NT2/D1 (cell line): ENCODE results near the gene ADH6.
"Not testable (repeated sequence)": the region's sequence is repeated elsewhere in the genome, so short reads cannot be mapped to it uniquely, and the experiment has no call there.

Experiments used
- DNase-seq: peaks from one replicate; pipeline ENCODE4 v3.0.0-alpha.2; 2011; ENCODE audit warnings: low read depth, low spot score
- H3K27me3 ChIP-seq: 2 replicates; pipeline ENCODE4 v1.6.0; 2011; ENCODE audit warnings: mild to moderate bottlenecking; ENCODE audit not compliant: insufficient read length, insufficient read depth
- H3K36me3 ChIP-seq: 2 replicates; pipeline ENCODE4 v1.6.1; 2011; ENCODE audit warnings: mild to moderate bottlenecking, low read length, mixed read lengths; ENCODE audit not compliant: insufficient read depth, insufficient read length
- H3K4me1 ChIP-seq: 2 replicates; pipeline ENCODE4 v1.5.1; 2011; ENCODE audit not compliant: insufficient read depth, insufficient read length
- H3K4me3 ChIP-seq: 2 replicates; pipeline ENCODE4 v1.5.1; 2011; ENCODE audit warnings: low read depth; ENCODE audit not compliant: insufficient read length
- H3K9ac ChIP-seq: 2 replicates; pipeline ENCODE4 v1.6.0; 2011; ENCODE audit warnings: low read depth; ENCODE audit not compliant: insufficient read length
- H3K9me3 ChIP-seq: 2 replicates; pipeline ENCODE4 v1.5.1; 2011; ENCODE audit warnings: mild to moderate bottlenecking, low read length; ENCODE audit not compliant: insufficient read depth
- SUZ12 ChIP-seq: IDR thresholded peaks from 2 replicates; pipeline ENCODE4 v1.6.1; 2011; ENCODE audit not compliant: insufficient read length, insufficient read depth; ENCODE audit errors: extremely low read depth
- YY1 ChIP-seq: IDR thresholded peaks from 2 replicates; pipeline ENCODE4 v1.6.1; 2011; ENCODE audit not compliant: insufficient read length, insufficient read depth
- ZNF274 ChIP-seq: IDR thresholded peaks from 2 replicates; pipeline ENCODE4 v1.6.1; 2011; ENCODE audit warnings: mild to moderate bottlenecking, low read depth, low read length

Gene ADH6

GRCh38 chr4:99219072-99219471, at the start of gene ADH6:
Gene ADH6 (minus strand): TSS chr4:99219246. CDS start chr4:99219152, 94 bp downstream.
- no peak for DNase-seq
- H3K4me1 ChIP-seq, result no peaks in the 10 kb centered on the region
- no peak within 1 kb of the TSS for H3K9ac ChIP-seq
- no peak within 1 kb of the TSS for H3K4me3 ChIP-seq
- TF ChIP-seq YY1 (no peak), ZNF274 (no peak), SUZ12 (no peak)
- no peaks in the 10 kb centered on the region for H3K9me3 ChIP-seq
- no peaks in the 10 kb centered on the region for H3K27me3 ChIP-seq
- no peaks in the 10 kb centered on the region for H3K36me3 ChIP-seq

- H3K9ac ChIP-seq, result no peak overlapping the region
- no peaks in the 10 kb centered on the region for H3K9me3 ChIP-seq
- TF ChIP-seq ZNF274, result no peak
- TF ChIP-seq SUZ12, result no peak
- TF ChIP-seq YY1, result no peak
- no peaks in the 10 kb centered on the region for H3K36me3 ChIP-seq
- H3K4me3 ChIP-seq, result no peak overlapping the region
- no peaks in the 10 kb centered on the region for H3K27me3 ChIP-seq
- DNase-seq, result no peak
- no peaks in the 10 kb centered on the region for H3K4me1 ChIP-seq
These were observed 45.9 kb upstream of the ADH6 start for GRCh38 chr4:99264927-99265326.

GRCh38 chr4:99252746-99253145, 33.7 kb upstream of the ADH6 start:
- DNase-seq, result no peak
- H3K4me3 ChIP-seq, result no peak overlapping the region
- H3K9ac ChIP-seq, result no peak overlapping the region
- no peak for TF ChIP-seq ZNF274
- no peak for TF ChIP-seq SUZ12
- no peak for TF ChIP-seq YY1
- H3K9me3 ChIP-seq, result no peaks in the 10 kb centered on the region
- H3K27me3 ChIP-seq, result no peaks in the 10 kb centered on the region
- H3K4me1 ChIP-seq, result no peaks in the 10 kb centered on the region
- H3K36me3 ChIP-seq, result no peaks in the 10 kb centered on the region

GRCh38 chr4:99248714-99249113, 29.7 kb upstream of the ADH6 start:
- H3K9me3 ChIP-seq, result no peaks in the 10 kb centered on the region

GRCh38 chr4:99235955-99236354, 16.9 kb upstream of the ADH6 start:
- Histone ChIP-seq H3K27me3 (no peaks in the 10 kb centered on the region), H3K4me3 (no peak overlapping the region), H3K9ac (no peak overlapping the region), H3K36me3 (no peaks in the 10 kb centered on the region), H3K9me3 (no peaks in the 10 kb centered on the region), H3K4me1 (no peaks in the 10 kb centered on the region)
- no peak for DNase-seq
- TF ChIP-seq ZNF274 (no peak), YY1 (no peak), SUZ12 (no peak)

More at GRCh38 chr4:99248714-99249113, 29.7 kb upstream of the ADH6 start:
- DNase-seq, result no peak
- H3K9ac ChIP-seq, result no peak overlapping the region
- no peak overlapping the region for H3K4me3 ChIP-seq
- H3K4me1 ChIP-seq, result no peaks in the 10 kb centered on the region
- TF ChIP-seq SUZ12 (no peak), ZNF274 (no peak), YY1 (no peak)
- no peaks in the 10 kb centered on the region for H3K27me3 ChIP-seq
- H3K36me3 ChIP-seq, result no peaks in the 10 kb centered on the region

- Histone ChIP-seq H3K36me3 (no peaks in the 10 kb centered on the region), H3K4me3 (no peak overlapping the region), H3K27me3 (no peaks in the 10 kb centered on the region), H3K9ac (no peak overlapping the region), H3K9me3 (no peaks in the 10 kb centered on the region), H3K4me1 (no peaks in the 10 kb centered on the region)
- TF ChIP-seq SUZ12 (no peak), YY1 (no peak), ZNF274 (no peak)
- DNase-seq, result no peak
These were observed 15.4 kb upstream of the ADH6 start for GRCh38 chr4:99234331-99235010.

GRCh38 chr4:99233397-99233796, 14.4 kb upstream of the ADH6 start:
- not testable (repeated sequence) for H3K9ac ChIP-seq, DNase-seq, H3K36me3 ChIP-seq, H3K27me3 ChIP-seq, H3K4me3 ChIP-seq, H3K9me3 ChIP-seq, H3K4me1 ChIP-seq

- not testable (repeated sequence) for DNase-seq, H3K4me3 ChIP-seq, H3K36me3 ChIP-seq, H3K9ac ChIP-seq, H3K9me3 ChIP-seq, H3K4me1 ChIP-seq, H3K27me3 ChIP-seq
These were observed 9.7 kb upstream of the ADH6 start for GRCh38 chr4:99228706-99229105.

- H3K36me3 ChIP-seq, H3K4me1 ChIP-seq, H3K27me3 ChIP-seq, H3K9ac ChIP-seq, DNase-seq, H3K4me3 ChIP-seq, H3K9me3 ChIP-seq: not testable (repeated sequence)
These were observed 8.6 kb upstream of the ADH6 start for GRCh38 chr4:99227646-99228045.
